ENCODE results near the gene PBX2.

- no peak for TF ChIP-seq EZH2 (IDR thresholded peaks at IDR 0.05; ENCODE audit: insufficient read depth, poor library complexity, severe bottlenecking)
- no peak for TF ChIP-seq EZH2phosphoT487 (IDR thresholded peaks at IDR 0.05; ENCODE audit: insufficient read depth, low read depth)
Observed at GRCh38 chr6:32164295-32164694, 25.7 kb downstream of the PBX2 start, which contains the start of gene EGFL8.
